ENCODE results near the gene JMJD1C. TPM values are rescaled to one million over a fixed set of nuclear protein-coding genes. Genes with fewer than 3 reads are reported as not detected.

JMJD1C gene
- total RNA-seq, 1 experiment from 2014 or later: 180 TPM

DNA sequence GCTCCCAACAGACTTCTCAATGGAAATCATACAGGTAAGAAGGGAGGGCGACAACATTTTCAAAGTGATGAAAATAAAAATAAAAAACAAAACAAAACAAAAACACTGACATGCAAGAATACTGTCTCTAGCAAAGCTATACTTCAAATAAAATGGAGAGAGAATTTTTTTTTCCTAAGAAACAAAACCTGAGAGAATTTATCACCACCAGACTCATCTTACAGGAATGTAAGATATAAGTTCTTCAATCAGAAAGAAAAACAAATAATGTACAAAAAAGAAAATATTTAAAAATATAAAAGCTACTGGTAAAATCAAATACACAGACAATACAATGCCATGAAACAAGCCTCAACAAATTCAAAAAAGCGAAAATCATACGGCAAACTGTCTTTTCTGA is 219.4 kb downstream of the JMJD1C start:
- Mint-ChIP-seq H3K36me3 (peaks cover 33% of the 10 kb centered on the region), H3K4me3 (no peak overlapping the region), H3K4me1 (peaks cover 53% of the 10 kb centered on the region), H3K27ac (peak overlapping the region; percentile 25), H3K9me3 (peaks cover 11% of the 10 kb centered on the region), H3K27me3 (ENCODE audit: low read depth) (no peaks in the 10 kb centered on the region)
- CTCF ChIA-PET: no interaction called here
- ATAC-seq (no peak), DNase-seq (ENCODE audit: low spot score) (no peak)
- TF ChIP-seq ZBTB21 (CRISPR knock-in tag; IDR thresholded peaks at IDR 0.05; ENCODE audit: borderline replicate concordance) (no peak), NR1H2 (CRISPR knock-in tag; IDR thresholded peaks at IDR 0.05) (no peak), EMX1 (CRISPR knock-in tag; IDR thresholded peaks at IDR 0.05) (no peak), STAT6 (CRISPR knock-in tag; conservative IDR thresholded peaks at IDR 0.05; ENCODE audit: low read depth) (no peak), ZNF317 (CRISPR knock-in tag; IDR thresholded peaks at IDR 0.05; ENCODE audit: borderline replicate concordance, low read depth) (no peak), MXD4 (CRISPR knock-in tag; IDR thresholded peaks at IDR 0.05; ENCODE audit: borderline replicate concordance) (no peak), TEAD4 (CRISPR knock-in tag; IDR thresholded peaks at IDR 0.05) (no peak)
- TF ChIP-seq, protein P1, sequence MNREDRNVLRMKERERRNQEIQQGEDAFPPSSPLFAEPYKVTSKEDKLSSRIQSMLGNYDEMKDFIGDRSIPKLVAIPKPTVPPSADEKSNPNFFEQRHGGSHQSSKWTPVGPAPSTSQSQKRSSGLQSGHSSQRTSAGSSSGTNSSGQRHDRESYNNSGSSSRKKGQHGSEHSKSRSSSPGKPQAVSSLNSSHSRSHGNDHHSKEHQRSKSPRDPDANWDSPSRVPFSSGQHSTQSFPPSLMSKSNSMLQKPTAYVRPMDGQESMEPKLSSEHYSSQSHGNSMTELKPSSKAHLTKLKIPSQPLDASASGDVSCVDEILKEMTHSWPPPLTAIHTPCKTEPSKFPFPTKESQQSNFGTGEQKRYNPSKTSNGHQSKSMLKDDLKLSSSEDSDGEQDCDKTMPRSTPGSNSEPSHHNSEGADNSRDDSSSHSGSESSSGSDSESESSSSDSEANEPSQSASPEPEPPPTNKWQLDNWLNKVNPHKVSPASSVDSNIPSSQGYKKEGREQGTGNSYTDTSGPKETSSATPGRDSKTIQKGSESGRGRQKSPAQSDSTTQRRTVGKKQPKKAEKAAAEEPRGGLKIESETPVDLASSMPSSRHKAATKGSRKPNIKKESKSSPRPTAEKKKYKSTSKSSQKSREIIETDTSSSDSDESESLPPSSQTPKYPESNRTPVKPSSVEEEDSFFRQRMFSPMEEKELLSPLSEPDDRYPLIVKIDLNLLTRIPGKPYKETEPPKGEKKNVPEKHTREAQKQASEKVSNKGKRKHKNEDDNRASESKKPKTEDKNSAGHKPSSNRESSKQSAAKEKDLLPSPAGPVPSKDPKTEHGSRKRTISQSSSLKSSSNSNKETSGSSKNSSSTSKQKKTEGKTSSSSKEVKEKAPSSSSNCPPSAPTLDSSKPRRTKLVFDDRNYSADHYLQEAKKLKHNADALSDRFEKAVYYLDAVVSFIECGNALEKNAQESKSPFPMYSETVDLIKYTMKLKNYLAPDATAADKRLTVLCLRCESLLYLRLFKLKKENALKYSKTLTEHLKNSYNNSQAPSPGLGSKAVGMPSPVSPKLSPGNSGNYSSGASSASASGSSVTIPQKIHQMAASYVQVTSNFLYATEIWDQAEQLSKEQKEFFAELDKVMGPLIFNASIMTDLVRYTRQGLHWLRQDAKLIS (CRISPR knock-in tag; IDR thresholded peaks at IDR 0.05; ENCODE audit: borderline replicate concordance): no peak
- TF ChIP-seq, protein P2, sequence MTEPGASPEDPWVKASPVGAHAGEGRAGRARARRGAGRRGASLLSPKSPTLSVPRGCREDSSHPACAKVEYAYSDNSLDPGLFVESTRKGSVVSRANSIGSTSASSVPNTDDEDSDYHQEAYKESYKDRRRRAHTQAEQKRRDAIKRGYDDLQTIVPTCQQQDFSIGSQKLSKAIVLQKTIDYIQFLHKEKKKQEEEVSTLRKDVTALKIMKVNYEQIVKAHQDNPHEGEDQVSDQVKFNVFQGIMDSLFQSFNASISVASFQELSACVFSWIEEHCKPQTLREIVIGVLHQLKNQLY (CRISPR knock-in tag; IDR thresholded peaks at IDR 0.05): no peak
- POLR2A ChIA-PET: no interaction called here

DNA sequence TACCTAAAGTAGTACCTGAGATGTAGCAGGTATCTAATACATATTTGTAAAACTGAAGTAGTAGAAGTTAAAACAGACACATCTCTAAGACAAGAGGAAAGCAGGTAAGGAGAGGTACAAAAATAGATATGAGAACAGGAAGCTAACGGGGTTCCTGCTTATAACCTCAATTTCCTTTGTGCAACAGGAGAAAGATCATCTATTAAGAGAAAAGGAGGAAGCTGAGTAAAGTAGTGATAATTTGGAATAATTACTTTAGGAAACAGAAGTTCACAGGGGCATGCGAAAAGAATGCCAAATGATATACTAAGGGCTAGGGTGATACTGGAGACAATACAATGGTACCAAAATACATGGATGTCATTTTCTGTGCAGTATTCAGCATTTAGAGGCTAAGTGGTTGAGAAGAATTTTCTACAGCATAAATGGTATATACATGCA is 223.9 kb downstream of the JMJD1C start:
- no peaks in the 10 kb centered on the region for H3K27me3 Mint-ChIP-seq (ENCODE audit: low read depth)
- H3K27ac Mint-ChIP-seq: no peak overlapping the region
- peaks cover 15% of the 10 kb centered on the region for H3K36me3 Mint-ChIP-seq
- peaks cover 8% of the 10 kb centered on the region for H3K9me3 Mint-ChIP-seq
- POLR2A ChIA-PET: no interaction called here
- H3K4me3 Mint-ChIP-seq: no peak overlapping the region
- peaks cover 66% of the 10 kb centered on the region for H3K4me1 Mint-ChIP-seq
- CTCF ChIA-PET: no interaction called here
- no peak for TF ChIP-seq MYBL2 (CRISPR knock-in tag; IDR thresholded peaks at IDR 0.05)
- TF ChIP-seq ZNF416 (CRISPR knock-in tag; IDR thresholded peaks at IDR 0.05): no peak
- TF ChIP-seq, protein P3, sequence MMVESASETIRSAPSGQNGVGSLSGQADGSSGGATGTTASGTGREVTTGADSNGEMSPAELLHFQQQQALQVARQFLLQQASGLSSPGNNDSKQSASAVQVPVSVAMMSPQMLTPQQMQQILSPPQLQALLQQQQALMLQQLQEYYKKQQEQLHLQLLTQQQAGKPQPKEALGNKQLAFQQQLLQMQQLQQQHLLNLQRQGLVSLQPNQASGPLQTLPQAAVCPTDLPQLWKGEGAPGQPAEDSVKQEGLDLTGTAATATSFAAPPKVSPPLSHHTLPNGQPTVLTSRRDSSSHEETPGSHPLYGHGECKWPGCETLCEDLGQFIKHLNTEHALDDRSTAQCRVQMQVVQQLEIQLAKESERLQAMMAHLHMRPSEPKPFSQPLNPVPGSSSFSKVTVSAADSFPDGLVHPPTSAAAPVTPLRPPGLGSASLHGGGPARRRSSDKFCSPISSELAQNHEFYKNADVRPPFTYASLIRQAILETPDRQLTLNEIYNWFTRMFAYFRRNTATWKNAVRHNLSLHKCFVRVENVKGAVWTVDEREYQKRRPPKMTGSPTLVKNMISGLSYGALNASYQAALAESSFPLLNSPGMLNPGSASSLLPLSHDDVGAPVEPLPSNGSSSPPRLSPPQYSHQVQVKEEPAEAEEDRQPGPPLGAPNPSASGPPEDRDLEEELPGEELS (CRISPR knock-in tag; IDR thresholded peaks at IDR 0.05): no peak
- no peak for TF ChIP-seq GABPB1 (CRISPR knock-in tag; IDR thresholded peaks at IDR 0.05)
- TF ChIP-seq SMAD3 (CRISPR knock-in tag; IDR thresholded peaks at IDR 0.05; ENCODE audit: borderline replicate concordance): no peak
- no peak for TF ChIP-seq GRHL2 (CRISPR knock-in tag; IDR thresholded peaks at IDR 0.05; ENCODE audit: insufficient replicate concordance, severe bottlenecking)
- no peak for ATAC-seq
- DNase-seq (ENCODE audit: low spot score): no peak
